Measurements from ENCODE around the gene CDCA8.
"Not testable (repeated sequence)": the region's sequence is repeated elsewhere in the genome, so short reads cannot be mapped to it uniquely, and the experiment has no call there.

The CDCA8 gene

GRCh38 chr1:37663426-37664000, 28.8 kb upstream of the CDCA8 start:
- Mint-ChIP-seq H3K4me3 (no peak overlapping the region), H3K4me1 (no peaks in the 10 kb centered on the region), H3K27ac (no peak overlapping the region), H3K9me3 (no peaks in the 10 kb centered on the region), H3K36me3 (no peaks in the 10 kb centered on the region)
- ATAC-seq (no peak), DNase-seq (ENCODE audit: low spot score in 2 of 2) (no peak)

GRCh38 chr1:37666241-37666867, 26.0 kb upstream of the CDCA8 start:
- Mint-ChIP-seq H3K27ac (no peak overlapping the region), H3K4me3 (no peak overlapping the region), H3K9me3 (no peaks in the 10 kb centered on the region), H3K4me1 (no peaks in the 10 kb centered on the region), H3K36me3 (no peaks in the 10 kb centered on the region)
- ATAC-seq (no peak), DNase-seq (ENCODE audit: low spot score in 2 of 2) (no peak)

GRCh38 chr1:37667023-37667671, 25.2 kb upstream of the CDCA8 start:
- Mint-ChIP-seq H3K36me3 (no peaks in the 10 kb centered on the region), H3K27ac (no peak overlapping the region), H3K9me3 (no peaks in the 10 kb centered on the region), H3K4me3 (no peak overlapping the region), H3K4me1 (no peaks in the 10 kb centered on the region)
- DNase-seq (ENCODE audit: low spot score in 2 of 2) (no peak), ATAC-seq (no peak)

GRCh38 chr1:37670133-37670532, 22.2 kb upstream of the CDCA8 start:
- ATAC-seq = no peak
- no peaks in the 10 kb centered on the region for H3K9me3 Mint-ChIP-seq
- no peaks in the 10 kb centered on the region for H3K36me3 Mint-ChIP-seq
- H3K4me1 Mint-ChIP-seq = peaks cover 9% of the 10 kb centered on the region
- no peak overlapping the region for H3K4me3 Mint-ChIP-seq
- no peak for DNase-seq (ENCODE audit: low spot score in 2 of 2)
- H3K27ac Mint-ChIP-seq = no peak overlapping the region

GRCh38 chr1:37671261-37671660, 21.1 kb upstream of the CDCA8 start:
- H3K4me3 Mint-ChIP-seq = no peak overlapping the region
- no peaks in the 10 kb centered on the region for H3K9me3 Mint-ChIP-seq
- H3K36me3 Mint-ChIP-seq = no peaks in the 10 kb centered on the region
- peaks cover 9% of the 10 kb centered on the region for H3K4me1 Mint-ChIP-seq
- no peak for ATAC-seq
- no peak overlapping the region for H3K27ac Mint-ChIP-seq
- DNase-seq (ENCODE audit: low spot score in 2 of 2) = no peak

- no peak for ATAC-seq
- H3K9me3 Mint-ChIP-seq = no peaks in the 10 kb centered on the region
- no peaks in the 10 kb centered on the region for H3K36me3 Mint-ChIP-seq
- no peak overlapping the region for H3K27ac Mint-ChIP-seq
- H3K4me1 Mint-ChIP-seq = peaks cover 9% of the 10 kb centered on the region
- no peak for DNase-seq (ENCODE audit: low spot score in 2 of 2)
- H3K4me3 Mint-ChIP-seq = no peak overlapping the region
Measured at GRCh38 chr1:37672136-37672870, 20.0 kb upstream of the CDCA8 start.

- Mint-ChIP-seq H3K4me1 (peaks cover 9% of the 10 kb centered on the region), H3K27ac (peak overlapping the region; percentile 61), H3K36me3 (no peaks in the 10 kb centered on the region), H3K9me3 (no peaks in the 10 kb centered on the region), H3K4me3 (peak overlapping the region; percentile 48)
- ATAC-seq (peak; percentile 82), DNase-seq (ENCODE audit: low spot score in 2 of 2) (peak; percentile 14 to 52)
Measured at GRCh38 chr1:37673920-37674319, 18.4 kb upstream of the CDCA8 start.

- Mint-ChIP-seq H3K36me3 (peaks cover 15% of the 10 kb centered on the region), H3K4me3 (no peak overlapping the region), H3K9me3 (no peaks in the 10 kb centered on the region), H3K27ac (no peak overlapping the region), H3K4me1 (peaks cover 9% of the 10 kb centered on the region)
- DNase-seq (ENCODE audit: low spot score in 2 of 2) (no peak), ATAC-seq (no peak)
Measured at GRCh38 chr1:37676281-37677142, 15.8 kb upstream of the CDCA8 start.

GRCh38 chr1:37677143-37677439, 15.2 kb upstream of the CDCA8 start:
- DNase-seq (ENCODE audit: low spot score in 2 of 2) (no peak), ATAC-seq (no peak)
- Mint-ChIP-seq H3K4me1 (peaks cover 9% of the 10 kb centered on the region), H3K27ac (no peak overlapping the region), H3K9me3 (no peaks in the 10 kb centered on the region), H3K4me3 (no peak overlapping the region), H3K36me3 (peaks cover 21% of the 10 kb centered on the region)

- no peak overlapping the region for H3K27ac Mint-ChIP-seq
- H3K4me3 Mint-ChIP-seq = no peak overlapping the region
- DNase-seq (ENCODE audit: low spot score in 2 of 2) (no peak), ATAC-seq (no peak)
- no peaks in the 10 kb centered on the region for H3K9me3 Mint-ChIP-seq
- peaks cover 9% of the 10 kb centered on the region for H3K4me1 Mint-ChIP-seq
- H3K36me3 Mint-ChIP-seq = peaks cover 28% of the 10 kb centered on the region
Measured at GRCh38 chr1:37677808-37678207, 14.5 kb upstream of the CDCA8 start.

- DNase-seq (ENCODE audit: low spot score in 2 of 2) = no peak
- H3K9me3 Mint-ChIP-seq = no peaks in the 10 kb centered on the region
- no peaks in the 10 kb centered on the region for H3K4me1 Mint-ChIP-seq
- H3K36me3 Mint-ChIP-seq = peaks cover 59% of the 10 kb centered on the region
- ATAC-seq = no peak
- no peak overlapping the region for H3K4me3 Mint-ChIP-seq
- no peak overlapping the region for H3K27ac Mint-ChIP-seq
Measured at GRCh38 chr1:37680933-37681332, 11.4 kb upstream of the CDCA8 start.

GRCh38 chr1:37682334-37682987, 9.9 kb upstream of the CDCA8 start:
- ATAC-seq (peak; percentile 65), DNase-seq (ENCODE audit: low spot score in 2 of 2) (peak; percentile 68 to 84)
- H3K27ac Mint-ChIP-seq = no peak overlapping the region
- no peaks in the 10 kb centered on the region for H3K9me3 Mint-ChIP-seq
- no peaks in the 10 kb centered on the region for H3K4me1 Mint-ChIP-seq
- peaks cover 74% of the 10 kb centered on the region for H3K36me3 Mint-ChIP-seq
- no peak overlapping the region for H3K4me3 Mint-ChIP-seq

GRCh38 chr1:37684182-37684581, 8.1 kb upstream of the CDCA8 start:
- H3K4me1 Mint-ChIP-seq; DNase-seq (ENCODE audit: low spot score in 2 of 2); H3K9me3 Mint-ChIP-seq; ATAC-seq; H3K4me3 Mint-ChIP-seq: not testable (repeated sequence)
- Mint-ChIP-seq H3K27ac (peak overlapping the region; percentile 43), H3K36me3 (peaks cover 89% of the 10 kb centered on the region)

GRCh38 chr1:37685722-37686121, 6.6 kb upstream of the CDCA8 start:
- Mint-ChIP-seq H3K27ac (no peak overlapping the region), H3K9me3 (no peaks in the 10 kb centered on the region), H3K4me1 (peaks cover 20% of the 10 kb centered on the region), H3K36me3 (peaks cover 97% of the 10 kb centered on the region), H3K4me3 (no peak overlapping the region)
- no peak for DNase-seq (ENCODE audit: low spot score in 2 of 2)
- no peak for ATAC-seq

GRCh38 chr1:37687764-37688163, 4.6 kb upstream of the CDCA8 start:
- not testable (repeated sequence) for H3K27ac Mint-ChIP-seq; H3K9me3 Mint-ChIP-seq; DNase-seq (ENCODE audit: low spot score in 2 of 2); ATAC-seq
- H3K4me1 Mint-ChIP-seq = peaks cover 34% of the 10 kb centered on the region
- peaks cover 88% of the 10 kb centered on the region for H3K36me3 Mint-ChIP-seq
- H3K4me3 Mint-ChIP-seq = peak overlapping the region; percentile 95
